Esophagus muscularis mucosa (tissue), 4 donors: ENCODE results near the gene NTRK3. TPM values are rescaled to one million over a fixed set of nuclear protein-coding genes. Genes with fewer than 3 reads are reported as not detected.
"Not testable (repeated sequence)": the region's sequence is repeated elsewhere in the genome, so short reads cannot be mapped to it uniquely, and the experiment has no call there.

Experiments used
- DNase-seq: peaks from one replicate; pipeline ENCODE4 v3.0.0-alpha.2; 2017; ENCODE audit errors: extremely low spot score
- H3K27ac ChIP-seq, 4 donors: fragments of 200-600 bp; sonication (generic); replicated peaks in 1 of 4; 1 replicate in 3 of 4; 2 replicates in 1 of 4; pipeline ENCODE4 v1.5.1; 2016 to 2019; ENCODE audit warnings: mild to moderate bottlenecking in 1 of 4
- H3K27me3 ChIP-seq, 4 donors: fragments of 200-600 bp; sonication (generic); one replicate each; pipeline versions ENCODE4 v1.5.1 to v1.6.0; 2016 to 2019
- H3K36me3 ChIP-seq, 4 donors: fragments of 200-600 bp; sonication (generic); one replicate each; pipeline ENCODE4 v1.5.1; 2016 to 2019
- H3K4me1 ChIP-seq, 4 donors: fragments of 200-600 bp; sonication (generic); one replicate each; pipeline ENCODE4 v1.5.1; 2016 to 2019
- H3K4me3 ChIP-seq, 4 donors: fragments of 200-600 bp; sonication (generic); 1 replicate in 2 of 4; 2 replicates in 2 of 4; pipeline ENCODE4 v1.5.1; 2016 to 2019; ENCODE audit warnings: mild to moderate bottlenecking in 4 of 4, moderate library complexity in 1 of 4
- H3K9me3 ChIP-seq, 4 donors: fragments of 200-600 bp; sonication (generic); 1 replicate in 3 of 4; 2 replicates in 1 of 4; pipeline ENCODE4 v1.5.1; 2016 to 2019
- CTCF ChIP-seq, 3 experiments: fragments of 200-600 bp in 2 of 3; fragments of 450-650 bp in 1 of 3; sonication (generic) in 2 of 3; IDR thresholded peaks; one replicate each; pipeline ENCODE4 v1.5.1; 2017 to 2019; ENCODE audit warnings: antibody characterized with exemption in 3 of 3, mild to moderate bottlenecking in 2 of 3, moderate library complexity in 1 of 3
- EP300 ChIP-seq: sonication (generic); formaldehyde crosslinking; IDR thresholded peaks from one replicate; pipeline ENCODE4 v1.6.1; 2017; ENCODE audit warnings: antibody characterized with exemption
- POLR2A ChIP-seq: fragments of 450-650 bp; IDR thresholded peaks from one replicate; pipeline ENCODE4 v1.6.1; 2017; ENCODE audit warnings: antibody characterized with exemption, moderate library complexity, mild to moderate bottlenecking, low read depth
- POLR2AphosphoS5 ChIP-seq, 2 donors: sonication (generic); formaldehyde crosslinking; IDR thresholded peaks; one replicate each; pipeline ENCODE4 v1.6.1; 2017; ENCODE audit warnings: antibody characterized with exemption in 2 of 2
- WGBS: methylation state at CpG from one replicate; pipeline ENCODE4 v1.1.5; 2018; 5-methylcytosine and 5-hydroxymethylcytosine counted together
- intact Hi-C: fragments of 100-400 bp; cut with DNase I; formaldehyde crosslinking; loops from one replicate; pipeline ENCODE4 v1.15.1; 2023
- total RNA-seq, 4 donors: library from RNA; depleted of rRNA; stranded (reverse); fragments of >200 nt; gene quantifications; one replicate each; pipeline versions ENCODE4 v1.1.0 to v1.2.1, GENCODE V29; 2016

Gene NTRK3
- total RNA-seq, 4 donors from 2014 or later, result 1.7 to 6.3 (median 3.0) TPM

- H3K36me3 ChIP-seq, result no peaks in the 10 kb centered on the region
- no peaks in the 10 kb centered on the region for H3K27me3 ChIP-seq
- intact Hi-C loops, result no loop called here
- H3K4me3 ChIP-seq, result no peak overlapping the region
- no peak overlapping the region for H3K27ac ChIP-seq
- H3K9me3 ChIP-seq, result no peaks in the 10 kb centered on the region
- no peaks in the 10 kb centered on the region for H3K4me1 ChIP-seq
- DNase-seq, result no peak
- WGBS, result 50% methylated on average over 1 of the region's 1 CpG
- TF ChIP-seq EP300 (no peak), POLR2AphosphoS5 (IDR thresholded peaks at IDR 0.05) (no peak), CTCF (IDR thresholded peaks at IDR 0.05) (no peak), POLR2A (no peak)
These were observed 216.0 kb downstream of the NTRK3 start for GRCh38 chr15:88040516-88040915.

- TF ChIP-seq POLR2A (no peak), CTCF (IDR thresholded peaks at IDR 0.05) (no peak), EP300 (no peak), POLR2AphosphoS5 (IDR thresholded peaks at IDR 0.05) (no peak)
- H3K36me3 ChIP-seq, result no peaks in the 10 kb centered on the region
- H3K4me3 ChIP-seq, result no peak overlapping the region
- 78% methylated on average over 4 of the region's 4 CpGs for WGBS
- DNase-seq, result no peak
- no peaks in the 10 kb centered on the region for H3K4me1 ChIP-seq
- peaks cover 0 to 2% (median 0%) of the 10 kb centered on the region in 4 donors for H3K27me3 ChIP-seq
- intact Hi-C loops, result no loop called here
- H3K27ac ChIP-seq, result no peak overlapping the region
- no peaks in the 10 kb centered on the region for H3K9me3 ChIP-seq
These were observed 218.3 kb downstream of the NTRK3 start for GRCh38 chr15:88038261-88038660.

- intact Hi-C loops, result no loop called here
- no peak overlapping the region for H3K27ac ChIP-seq
- no peak overlapping the region for H3K4me3 ChIP-seq
- no peak for TF ChIP-seq POLR2AphosphoS5 (IDR thresholded peaks at IDR 0.05)
- TF ChIP-seq EP300, result no peak
- no peak for TF ChIP-seq CTCF (IDR thresholded peaks at IDR 0.05)
- no peak for TF ChIP-seq POLR2A
- WGBS, result 43% methylated on average over 9 of the region's 9 CpGs
- no peaks in the 10 kb centered on the region for H3K36me3 ChIP-seq
- H3K27me3 ChIP-seq, result peaks cover 0 to 7% (median 0%) of the 10 kb centered on the region in 4 donors
- DNase-seq, result no peak
- H3K9me3 ChIP-seq, result no peaks in the 10 kb centered on the region
- no peaks in the 10 kb centered on the region for H3K4me1 ChIP-seq
These were observed 220.2 kb downstream of the NTRK3 start for GRCh38 chr15:88036154-88036839.

GRCh38 chr15:88035381-88035780 is 221.2 kb downstream of the NTRK3 start:
- no peaks in the 10 kb centered on the region for H3K4me1 ChIP-seq
- H3K27ac ChIP-seq, result no peak overlapping the region
- no peak for TF ChIP-seq CTCF (IDR thresholded peaks at IDR 0.05)
- no peak for DNase-seq
- no peaks in the 10 kb centered on the region for H3K36me3 ChIP-seq
- H3K27me3 ChIP-seq, result peaks cover 0 to 7% (median 0%) of the 10 kb centered on the region in 4 donors
- no peak overlapping the region for H3K4me3 ChIP-seq
- H3K9me3 ChIP-seq, result no peaks in the 10 kb centered on the region
- intact Hi-C loops, result no loop called here
- WGBS, result 67% methylated on average over 5 of the region's 5 CpGs

GRCh38 chr15:88033421-88033820 is 223.1 kb downstream of the NTRK3 start:
- H3K4me3 ChIP-seq, H3K4me1 ChIP-seq, H3K27me3 ChIP-seq, intact Hi-C loops, DNase-seq, H3K36me3 ChIP-seq, H3K27ac ChIP-seq, H3K9me3 ChIP-seq: not testable (repeated sequence)
- WGBS, result 92% methylated on average over 5 of the region's 5 CpGs
